Gastroesophageal sphincter (tissue), 4 donors: ENCODE data around the gene ZNF19. TPM values are rescaled to one million over a fixed set of nuclear protein-coding genes. Genes with fewer than 3 reads are reported as not detected.
"Not testable (repeated sequence)": the region's sequence is repeated elsewhere in the genome, so short reads cannot be mapped to it uniquely, and the experiment has no call there.

Source experiments
- ATAC-seq: fragments of 150-250 bp; one replicate; pipeline ENCODE4 v1.9.1; 2016; ENCODE audit warnings: mild to moderate bottlenecking, moderate library complexity
- H3K27ac ChIP-seq, 4 donors: fragments of 200-600 bp; sonication (generic) in 3 of 4; 1 replicate in 3 of 4; 2 replicates in 1 of 4; pipeline ENCODE4 v1.5.1; 2016 to 2019
- H3K27me3 ChIP-seq: fragments of 200-600 bp; sonication (generic); one replicate; pipeline ENCODE4 v1.5.1; 2019
- H3K36me3 ChIP-seq, 2 donors: fragments of 200-600 bp; sonication (generic); one replicate each; pipeline ENCODE4 v1.5.1; 2019; ENCODE audit warnings: control low read depth in 1 of 2
- H3K4me1 ChIP-seq, 3 donors: fragments of 200-600 bp; sonication (generic); 1 replicate in 2 of 3; 2 replicates in 1 of 3; pipeline ENCODE4 v1.5.1; 2016 to 2019; ENCODE audit warnings: control low read depth in 2 of 3
- H3K4me3 ChIP-seq, 2 donors: fragments of 200-600 bp; sonication (generic); one replicate each; pipeline ENCODE4 v1.5.1; 2019; ENCODE audit warnings: mild to moderate bottlenecking in 1 of 2, moderate library complexity in 1 of 2
- H3K9me3 ChIP-seq, 3 donors: fragments of 200-600 bp; sonication (generic); one replicate each; pipeline ENCODE4 v1.5.1; 2017 to 2019; ENCODE audit warnings: control low read depth in 2 of 3
- CTCF ChIP-seq, 4 experiments: fragments of 200-600 bp in 2 of 4; fragments of 450-650 bp in 2 of 4; sonication (generic) in 1 of 4; IDR thresholded peaks; one replicate each; pipeline ENCODE4 v1.5.1; 2017 to 2019; ENCODE audit warnings: antibody characterized with exemption in 4 of 4, mild to moderate bottlenecking in 2 of 4, moderate library complexity in 2 of 4
- EP300 ChIP-seq: sonication (generic); formaldehyde crosslinking; IDR thresholded peaks from one replicate; pipeline ENCODE4 v1.6.1; 2017; ENCODE audit warnings: antibody characterized with exemption, mild to moderate bottlenecking
- POLR2A ChIP-seq, 2 donors: fragments of 450-650 bp; IDR thresholded peaks; one replicate each; pipeline ENCODE4 v1.6.1; 2017; ENCODE audit warnings: antibody characterized with exemption in 2 of 2, mild to moderate bottlenecking in 2 of 2, moderate library complexity in 1 of 2
- POLR2AphosphoS5 ChIP-seq: sonication (generic); formaldehyde crosslinking; IDR thresholded peaks from one replicate; pipeline ENCODE4 v1.6.1; 2017; ENCODE audit warnings: antibody characterized with exemption
- WGBS, 2 donors: methylation state at CpG; one replicate each; pipeline ENCODE4 v1.1.5; 2018; ENCODE audit warnings: low coverage in 1 of 2; 5-methylcytosine and 5-hydroxymethylcytosine counted together
- total RNA-seq, 4 donors: library from RNA; depleted of rRNA; stranded (reverse); fragments of >200 nt; gene quantifications; one replicate each; pipeline ENCODE4 v1.1.0, GENCODE V29; 2016

ZNF19 gene
- total RNA-seq, 4 donors from 2014 or later = 2.2 to 7.6 (median 4.2) TPM

DNA sequence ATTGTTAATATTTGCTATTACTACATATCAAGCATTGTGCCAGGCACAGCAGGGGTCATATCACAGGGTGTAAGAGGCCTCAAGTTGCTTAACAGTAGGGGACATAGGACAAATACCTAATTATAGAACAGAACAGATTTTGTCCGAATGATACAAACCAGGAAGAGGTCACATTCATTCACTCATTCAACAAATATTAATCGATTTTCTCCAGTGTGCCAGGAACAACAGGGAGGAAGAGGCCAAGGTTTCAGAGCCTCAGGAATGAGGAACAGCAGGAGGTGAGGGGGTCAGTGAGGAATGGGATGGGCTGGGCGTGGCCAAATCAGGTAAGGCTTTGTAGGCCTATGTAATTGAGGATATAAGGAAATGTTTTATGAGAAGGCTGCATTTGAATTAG lies 25.9 kb upstream of the ZNF19 start:
- WGBS, 2 donors = 33 to 67% methylated on average over 1 to 3 of the region's 3 CpGs
- H3K27ac ChIP-seq = no peak overlapping the region
- peaks cover 7% of the 10 kb centered on the region for H3K27me3 ChIP-seq
- H3K4me3 ChIP-seq = no peak overlapping the region
- TF ChIP-seq POLR2A (IDR thresholded peaks at IDR 0.05) (no peak), POLR2AphosphoS5 (no peak), EP300 (no peak), CTCF (IDR thresholded peaks at IDR 0.05) (no peak)
- H3K36me3 ChIP-seq = no peaks in the 10 kb centered on the region
- ATAC-seq = no peak
- peaks cover 0 to 9% (median 0%) of the 10 kb centered on the region in 3 donors for H3K9me3 ChIP-seq
- H3K4me1 ChIP-seq = no peaks in the 10 kb centered on the region

DNA sequence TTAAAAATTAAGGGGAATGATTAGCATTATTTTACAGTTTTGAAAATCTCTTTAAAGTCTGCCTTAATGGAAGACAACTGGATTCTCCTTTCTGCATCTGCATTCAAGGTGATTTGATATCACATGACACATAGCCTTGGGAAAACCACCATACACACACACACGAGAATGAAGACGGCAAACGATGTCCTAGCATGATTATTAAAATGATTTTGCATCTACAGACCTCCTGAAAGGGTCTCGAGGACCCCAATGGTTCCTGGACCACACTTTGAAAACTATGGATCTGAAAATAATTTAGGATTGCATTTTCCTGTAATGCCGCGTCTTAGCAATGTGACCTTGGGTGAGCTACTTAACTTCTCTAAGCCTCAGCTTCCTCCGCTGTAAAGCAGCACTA lies 25.4 kb upstream of the ZNF19 start:
- TF ChIP-seq CTCF (IDR thresholded peaks at IDR 0.05) (no peak), EP300 (no peak), POLR2AphosphoS5 (no peak), POLR2A (IDR thresholded peaks at IDR 0.05) (no peak)
- Histone ChIP-seq H3K4me1 (no peaks in the 10 kb centered on the region), H3K36me3 (no peaks in the 10 kb centered on the region), H3K9me3 (peaks cover 0 to 9% (median 0%) of the 10 kb centered on the region in 3 donors), H3K27me3 (peaks cover 7% of the 10 kb centered on the region), H3K27ac (no peak overlapping the region), H3K4me3 (no peak overlapping the region)
- no peak for ATAC-seq
- WGBS, 2 donors = 74 to 87% methylated on average over 5 to 7 of the region's 7 CpGs

- TF ChIP-seq EP300 (no peak), POLR2AphosphoS5 (no peak), POLR2A (IDR thresholded peaks at IDR 0.05) (no peak), CTCF (IDR thresholded peaks at IDR 0.05) (no peak)
- H3K9me3 ChIP-seq = peaks cover 0 to 9% (median 0%) of the 10 kb centered on the region in 3 donors
- H3K4me3 ChIP-seq = no peak overlapping the region
- no peak overlapping the region for H3K27ac ChIP-seq
- 0% methylated on average over 1 of the region's 1 CpG; no CpG with 5 or more reads in 1 of the 2 donors for WGBS, 2 donors
- H3K4me1 ChIP-seq = no peaks in the 10 kb centered on the region
- no peak for ATAC-seq
- peaks cover 7% of the 10 kb centered on the region for H3K27me3 ChIP-seq
- no peaks in the 10 kb centered on the region for H3K36me3 ChIP-seq
These were observed 24.2 kb upstream of the ZNF19 start for GRCh38 chr16:71513302-71513701.

- TF ChIP-seq POLR2A (IDR thresholded peaks at IDR 0.05) (no peak), EP300 (no peak), POLR2AphosphoS5 (no peak), CTCF (IDR thresholded peaks at IDR 0.05) (no peak)
- ATAC-seq = no peak
- H3K9me3 ChIP-seq = peaks cover 0 to 9% (median 0%) of the 10 kb centered on the region in 3 donors
- WGBS, 2 donors = 43 to 90% methylated on average over 1 of the region's 1 CpG
- peaks cover 11% of the 10 kb centered on the region for H3K27me3 ChIP-seq
- no peak overlapping the region for H3K27ac ChIP-seq
- no peaks in the 10 kb centered on the region for H3K36me3 ChIP-seq
- H3K4me1 ChIP-seq = no peaks in the 10 kb centered on the region
- H3K4me3 ChIP-seq = no peak overlapping the region
These were observed 17.9 kb upstream of the ZNF19 start for GRCh38 chr16:71507061-71507460.

DNA sequence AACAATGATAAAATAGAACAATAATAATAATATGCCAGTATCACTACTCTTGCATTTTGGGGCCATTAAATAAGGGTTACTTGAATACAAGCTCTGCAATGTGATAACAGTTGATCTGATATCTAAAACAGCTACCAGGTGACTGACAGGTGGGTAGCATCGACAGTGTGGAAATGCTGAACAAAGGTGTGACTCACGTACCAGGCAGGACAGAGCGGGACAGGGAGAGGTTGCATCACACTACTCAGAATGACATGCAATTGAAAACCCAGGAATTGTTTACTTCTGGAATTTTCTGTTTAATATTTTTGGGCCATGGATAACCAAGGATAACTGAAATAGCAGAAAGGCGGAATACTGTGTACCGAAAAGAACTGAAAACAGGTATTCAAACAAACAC lies 15.8 kb upstream of the ZNF19 start:
- Histone ChIP-seq H3K9me3 (no peaks in the 10 kb centered on the region), H3K27ac (no peak overlapping the region), H3K27me3 (peaks cover 3% of the 10 kb centered on the region), H3K4me1 (no peaks in the 10 kb centered on the region), H3K4me3 (no peak overlapping the region), H3K36me3 (no peaks in the 10 kb centered on the region)
- no peak for ATAC-seq
- TF ChIP-seq POLR2A (IDR thresholded peaks at IDR 0.05) = no peak
- TF ChIP-seq EP300 = no peak
- TF ChIP-seq CTCF (IDR thresholded peaks at IDR 0.05) = no peak
- TF ChIP-seq POLR2AphosphoS5 = no peak
- 78 to 80% methylated on average over 5 of the region's 5 CpGs for WGBS, 2 donors

DNA sequence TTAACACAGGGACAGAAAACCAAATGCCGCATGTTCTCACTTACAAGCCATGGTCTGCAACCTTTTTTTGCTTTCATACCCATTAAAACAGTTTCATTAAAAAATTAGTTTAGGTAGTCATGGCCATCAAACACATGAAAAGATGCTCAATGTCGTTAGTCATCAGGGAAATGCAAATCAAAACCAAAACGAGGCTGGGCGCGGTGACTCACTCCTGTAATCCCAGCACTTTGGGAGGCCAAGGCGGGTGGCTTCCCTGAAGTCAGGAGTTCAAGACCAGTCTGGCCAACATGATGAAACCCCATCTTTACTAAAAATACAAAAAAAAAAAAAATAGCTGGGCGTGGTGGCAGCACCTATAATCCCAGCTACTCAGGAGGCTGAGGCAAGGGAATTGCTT lies 14.9 kb upstream of the ZNF19 start:
- not testable (repeated sequence) for H3K4me1 ChIP-seq, H3K4me3 ChIP-seq, H3K27ac ChIP-seq, H3K9me3 ChIP-seq, H3K36me3 ChIP-seq, H3K27me3 ChIP-seq, ATAC-seq
- WGBS, 2 donors = 76 to 100% methylated on average over 1 to 7 of the region's 7 CpGs
